WTC11 (cell line): ENCODE results near the gene PPP6R3. TPM values are rescaled to one million over a fixed set of nuclear protein-coding genes. Genes with fewer than 3 reads are reported as not detected.
A peak's percentile ranks its signal among the peaks of the same experiment; 100 is the strongest.

Experiments used
- ATAC-seq: fragments of 200-7000 bp; cut with Tn5 transposase; 2 replicates; pipeline ENCODE4 v1.10.0; 2021; ENCODE audit warnings: mild to moderate bottlenecking, moderate library complexity
- CTCF ChIA-PET: fragments of 300-600 bp; sonication (Branson Sonifier 250); formaldehyde crosslinking; loops from one replicate; lab custom pipeline; 2021; ENCODE audit warnings: antibody characterized with exemption; lab: Charles Lee
- POLR2A ChIA-PET: fragments of 350-600 bp; sonication (Branson Sonifier 250); formaldehyde crosslinking; loops from one replicate; lab custom pipeline; 2021; ENCODE audit warnings: antibody characterized with exemption; lab: Charles Lee
- DNase-seq: peaks from one replicate; pipeline ENCODE4 v3.0.0; 2021; ENCODE audit warnings: low spot score
- H3K27ac Mint-ChIP-seq: 2 replicates; pipeline ENCODE4 v1.8.0; 2021; ENCODE audit warnings: mixed read lengths
- H3K27me3 Mint-ChIP-seq: 2 replicates; pipeline ENCODE4 v1.8.0; 2021; ENCODE audit warnings: low read depth, mild to moderate bottlenecking, moderate library complexity, mixed read lengths
- H3K36me3 Mint-ChIP-seq: 2 replicates; pipeline ENCODE4 v1.8.0; 2021; ENCODE audit warnings: mixed read lengths
- H3K4me1 Mint-ChIP-seq: 2 replicates; pipeline ENCODE4 v1.8.0; 2022; ENCODE audit warnings: mixed read lengths
- H3K4me3 Mint-ChIP-seq: 2 replicates; pipeline ENCODE4 v1.8.0; 2021; ENCODE audit warnings: mild to moderate bottlenecking, moderate library complexity, mixed read lengths
- H3K9me3 Mint-ChIP-seq: 2 replicates; pipeline ENCODE4 v1.8.0; 2021; ENCODE audit warnings: mixed read lengths
- ATF1 ChIP-seq: sonication (generic); formaldehyde crosslinking; IDR thresholded peaks from 2 replicates; pipeline ENCODE4 v1.8.1; 2023; ENCODE audit warnings: mild to moderate bottlenecking, moderate library complexity, missing genetic modification reagents
- CBFB ChIP-seq: sonication (generic); formaldehyde crosslinking; IDR thresholded peaks from 2 replicates; pipeline ENCODE4 v1.8.1; 2022; ENCODE audit warnings: mild to moderate bottlenecking, low read depth, missing genetic modification reagents
- CREB1 ChIP-seq: sonication (generic); formaldehyde crosslinking; IDR thresholded peaks from 2 replicates; pipeline ENCODE4 v1.8.0; 2023; ENCODE audit warnings: mild to moderate bottlenecking, missing genetic modification reagents
- CREM ChIP-seq: sonication (generic); formaldehyde crosslinking; IDR thresholded peaks from 2 replicates; pipeline ENCODE4 v1.8.1; 2022; ENCODE audit warnings: mild to moderate bottlenecking, missing genetic modification reagents, moderate library complexity
- JAZF1 ChIP-seq: fragments of 250-450 bp; sonication (Bioruptor Pico); IDR thresholded peaks from 2 replicates; pipeline ENCODE4 v1.9.0; 2021; ENCODE audit warnings: moderate library complexity, mild to moderate bottlenecking, inconsistent platforms
- NFE2L1 ChIP-seq: sonication (generic); formaldehyde crosslinking; IDR thresholded peaks from 2 replicates; pipeline ENCODE4 v1.8.1; 2023; ENCODE audit warnings: missing genetic modification reagents
- NR1H2 ChIP-seq: sonication (generic); formaldehyde crosslinking; IDR thresholded peaks from 2 replicates; pipeline ENCODE4 v1.9.0; 2021; ENCODE audit warnings: mild to moderate bottlenecking, moderate library complexity, missing genetic modification reagents
- NR2C2 ChIP-seq: sonication (generic); formaldehyde crosslinking; IDR thresholded peaks from 2 replicates; pipeline ENCODE4 v1.8.0; 2022; ENCODE audit warnings: mild to moderate bottlenecking, missing genetic modification reagents
- RORB ChIP-seq: fragments of 250-450 bp; sonication (Bioruptor Pico); IDR thresholded peaks from 2 replicates; pipeline ENCODE4 v1.9.0; 2021; ENCODE audit warnings: mild to moderate bottlenecking
- SP1 ChIP-seq: sonication (generic); formaldehyde crosslinking; conservative IDR thresholded peaks from 2 replicates; pipeline ENCODE4 v1.8.1; 2022; ENCODE audit warnings: missing genetic modification reagents
- ZBTB21 ChIP-seq: sonication (generic); formaldehyde crosslinking; IDR thresholded peaks from 2 replicates; pipeline ENCODE4 v1.8.1; 2023; ENCODE audit warnings: mild to moderate bottlenecking, missing genetic modification reagents, borderline replicate concordance
- ZNF416 ChIP-seq: fragments of 250-450 bp; sonication (Bioruptor Pico); IDR thresholded peaks from 2 replicates; pipeline ENCODE4 v1.9.0; 2021; ENCODE audit warnings: mild to moderate bottlenecking, inconsistent platforms
- total RNA-seq: library from RNA; stranded (reverse); gene quantifications from 3 replicates; pipeline ENCODE4 v1.2.3, GENCODE V29; 2021
- TF ChIP-seq, protein P1 (sequence below): sonication (generic); formaldehyde crosslinking; conservative IDR thresholded peaks from 2 replicates; pipeline ENCODE4 v1.8.1; 2023; ENCODE audit warnings: mild to moderate bottlenecking, low read depth, missing genetic modification reagents, moderate library complexity
- TF ChIP-seq, protein P2 (sequence below): sonication (generic); formaldehyde crosslinking; IDR thresholded peaks from 2 replicates; pipeline ENCODE4 v1.8.0; 2022; ENCODE audit warnings: mild to moderate bottlenecking, missing genetic modification reagents
- TF ChIP-seq, protein P3 (sequence below): sonication (generic); formaldehyde crosslinking; conservative IDR thresholded peaks from 2 replicates; pipeline ENCODE4 v1.8.1; 2022; ENCODE audit warnings: mild to moderate bottlenecking, missing genetic modification reagents
- TF ChIP-seq, protein P4 (sequence below): sonication (generic); formaldehyde crosslinking; IDR thresholded peaks from 2 replicates; pipeline ENCODE4 v1.8.0; 2022; ENCODE audit warnings: mild to moderate bottlenecking, missing genetic modification reagents
- TF ChIP-seq, protein P5 (sequence below): sonication (generic); formaldehyde crosslinking; IDR thresholded peaks from 2 replicates; pipeline ENCODE4 v1.8.0; 2023; ENCODE audit warnings: missing genetic modification reagents
- TF ChIP-seq, protein P6 (sequence below): fragments of 250-450 bp; sonication (Bioruptor Pico); IDR thresholded peaks from 2 replicates; pipeline ENCODE4 v2.1.2; 2022; ENCODE audit warnings: mild to moderate bottlenecking, moderate library complexity
- TF ChIP-seq, protein P7 (sequence below): sonication (generic); formaldehyde crosslinking; IDR thresholded peaks from 2 replicates; pipeline ENCODE4 v1.8.0; 2022; ENCODE audit warnings: mild to moderate bottlenecking, missing genetic modification reagents
- TF ChIP-seq, protein P8 (sequence below): sonication (generic); formaldehyde crosslinking; IDR thresholded peaks from 2 replicates; pipeline ENCODE4 v1.8.1; 2023; ENCODE audit warnings: mild to moderate bottlenecking, missing genetic modification reagents, moderate library complexity

Gene PPP6R3
- total RNA-seq, 1 experiment from 2014 or later = 138 TPM

DNA sequence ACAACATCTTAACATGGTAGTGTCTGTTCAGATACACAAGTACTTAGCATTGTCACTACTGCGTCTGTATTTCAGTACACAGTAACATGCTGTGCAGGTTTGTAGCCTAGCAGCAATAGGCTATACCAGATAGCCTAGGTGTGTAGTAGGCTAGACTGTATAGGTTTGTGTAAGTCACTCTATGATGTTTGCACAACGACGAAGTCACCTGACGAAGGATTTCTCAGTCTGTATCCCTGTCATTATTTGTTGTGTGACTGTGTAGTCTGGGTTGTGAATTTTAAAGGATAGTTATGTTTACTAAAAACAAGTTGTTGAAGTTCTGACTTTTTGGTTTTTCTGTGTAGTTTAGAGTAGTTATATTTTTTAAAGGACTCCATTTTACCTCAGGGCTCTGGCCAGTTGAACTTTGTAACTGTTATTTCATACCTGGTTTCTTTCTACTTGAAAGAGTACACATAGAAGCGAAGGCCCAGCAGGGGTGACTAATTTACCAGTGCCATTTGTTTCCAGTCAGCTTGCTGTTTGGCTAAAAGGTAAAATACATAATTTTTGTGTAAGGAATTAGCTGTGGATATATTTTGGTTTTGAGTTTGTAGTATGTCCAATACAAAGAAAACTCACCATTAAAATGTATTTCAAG, 72.3 kb downstream of the PPP6R3 start (continued):
- TF ChIP-seq, protein P1, sequence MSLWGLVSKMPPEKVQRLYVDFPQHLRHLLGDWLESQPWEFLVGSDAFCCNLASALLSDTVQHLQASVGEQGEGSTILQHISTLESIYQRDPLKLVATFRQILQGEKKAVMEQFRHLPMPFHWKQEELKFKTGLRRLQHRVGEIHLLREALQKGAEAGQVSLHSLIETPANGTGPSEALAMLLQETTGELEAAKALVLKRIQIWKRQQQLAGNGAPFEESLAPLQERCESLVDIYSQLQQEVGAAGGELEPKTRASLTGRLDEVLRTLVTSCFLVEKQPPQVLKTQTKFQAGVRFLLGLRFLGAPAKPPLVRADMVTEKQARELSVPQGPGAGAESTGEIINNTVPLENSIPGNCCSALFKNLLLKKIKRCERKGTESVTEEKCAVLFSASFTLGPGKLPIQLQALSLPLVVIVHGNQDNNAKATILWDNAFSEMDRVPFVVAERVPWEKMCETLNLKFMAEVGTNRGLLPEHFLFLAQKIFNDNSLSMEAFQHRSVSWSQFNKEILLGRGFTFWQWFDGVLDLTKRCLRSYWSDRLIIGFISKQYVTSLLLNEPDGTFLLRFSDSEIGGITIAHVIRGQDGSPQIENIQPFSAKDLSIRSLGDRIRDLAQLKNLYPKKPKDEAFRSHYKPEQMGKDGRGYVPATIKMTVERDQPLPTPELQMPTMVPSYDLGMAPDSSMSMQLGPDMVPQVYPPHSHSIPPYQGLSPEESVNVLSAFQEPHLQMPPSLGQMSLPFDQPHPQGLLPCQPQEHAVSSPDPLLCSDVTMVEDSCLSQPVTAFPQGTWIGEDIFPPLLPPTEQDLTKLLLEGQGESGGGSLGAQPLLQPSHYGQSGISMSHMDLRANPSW (CRISPR knock-in tag) = no peak
- no peak for TF ChIP-seq RORB (CRISPR knock-in tag)
- no peak for TF ChIP-seq CBFB
- no peak for TF ChIP-seq SP1

DNA sequence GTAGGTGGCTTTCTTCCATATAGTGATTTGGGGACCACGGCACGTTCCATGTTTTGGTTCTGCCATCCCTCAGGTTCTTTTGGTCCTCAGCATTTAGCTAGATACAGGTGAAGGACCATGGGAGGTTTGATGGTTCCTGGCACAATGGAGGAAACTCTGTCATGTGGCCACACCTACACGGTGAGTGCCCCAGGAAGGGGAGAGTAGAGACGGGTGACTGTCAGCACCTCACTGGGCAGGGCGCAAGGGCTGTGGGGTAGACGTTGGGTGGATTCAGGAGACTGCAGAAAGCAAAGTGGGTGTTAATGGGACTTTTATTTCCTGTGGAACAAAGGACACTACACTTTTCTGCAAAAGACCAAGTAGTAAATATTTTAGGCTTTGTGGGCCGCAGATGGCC, 73.4 kb downstream of the PPP6R3 start:
- POLR2A ChIA-PET = interaction anchor here (1.1 kb wide), 1 partner anchor 17 kb away, joined by 4 read pairs; no protein-coding TSS in a partner anchor
- CTCF ChIA-PET = interaction anchor here (0.7 kb wide), 2 partner anchors 172 to 264 kb away, joined by 3 read pairs; no protein-coding TSS in a partner anchor
- peaks cover 59% of the 10 kb centered on the region for H3K4me1 Mint-ChIP-seq
- H3K27ac Mint-ChIP-seq = peak overlapping the region; percentile 57; the same call in 1 of the 2 replicates
- peaks cover 16% of the 10 kb centered on the region for H3K36me3 Mint-ChIP-seq
- no peak for TF ChIP-seq NR2C2 (CRISPR knock-in tag)
- TF ChIP-seq JAZF1 (CRISPR knock-in tag) = no peak
- TF ChIP-seq ATF1 (CRISPR knock-in tag) = no peak
- TF ChIP-seq, protein P2, sequence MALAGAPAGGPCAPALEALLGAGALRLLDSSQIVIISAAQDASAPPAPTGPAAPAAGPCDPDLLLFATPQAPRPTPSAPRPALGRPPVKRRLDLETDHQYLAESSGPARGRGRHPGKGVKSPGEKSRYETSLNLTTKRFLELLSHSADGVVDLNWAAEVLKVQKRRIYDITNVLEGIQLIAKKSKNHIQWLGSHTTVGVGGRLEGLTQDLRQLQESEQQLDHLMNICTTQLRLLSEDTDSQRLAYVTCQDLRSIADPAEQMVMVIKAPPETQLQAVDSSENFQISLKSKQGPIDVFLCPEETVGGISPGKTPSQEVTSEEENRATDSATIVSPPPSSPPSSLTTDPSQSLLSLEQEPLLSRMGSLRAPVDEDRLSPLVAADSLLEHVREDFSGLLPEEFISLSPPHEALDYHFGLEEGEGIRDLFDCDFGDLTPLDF (CRISPR knock-in tag) = no peak
- TF ChIP-seq ZNF416 (CRISPR knock-in tag) = no peak
- TF ChIP-seq, protein P3, sequence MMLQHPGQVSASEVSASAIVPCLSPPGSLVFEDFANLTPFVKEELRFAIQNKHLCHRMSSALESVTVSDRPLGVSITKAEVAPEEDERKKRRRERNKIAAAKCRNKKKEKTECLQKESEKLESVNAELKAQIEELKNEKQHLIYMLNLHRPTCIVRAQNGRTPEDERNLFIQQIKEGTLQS (CRISPR knock-in tag) = no peak
- ATAC-seq (peak; percentile 32; the same call in 1 of the 2 replicates), DNase-seq (no peak)
- H3K9me3 Mint-ChIP-seq = no peaks in the 10 kb centered on the region
- no peak overlapping the region for H3K4me3 Mint-ChIP-seq
- no peaks in the 10 kb centered on the region for H3K27me3 Mint-ChIP-seq

DNA sequence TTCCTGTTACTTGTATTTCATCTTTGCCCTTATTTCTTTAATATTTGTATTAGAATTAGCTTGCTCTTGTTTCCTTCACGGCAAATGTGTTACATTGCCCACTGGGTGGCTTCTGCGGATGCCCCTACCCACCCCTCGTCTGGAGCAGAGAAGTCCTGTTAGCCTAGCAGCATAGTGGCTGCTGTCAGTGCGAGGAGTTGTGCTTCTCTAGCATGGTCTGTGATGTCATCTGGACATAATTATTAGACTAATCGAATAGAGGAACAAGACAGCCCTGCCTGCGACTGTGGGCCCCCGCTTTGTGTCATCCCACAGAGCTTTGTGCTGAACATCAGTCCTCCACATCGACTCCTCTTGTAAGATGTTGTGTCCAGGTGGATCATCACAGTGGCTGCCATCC, 74.5 kb downstream of the PPP6R3 start:
- no peak for DNase-seq
- H3K27me3 Mint-ChIP-seq = no peaks in the 10 kb centered on the region
- TF ChIP-seq, protein P4, sequence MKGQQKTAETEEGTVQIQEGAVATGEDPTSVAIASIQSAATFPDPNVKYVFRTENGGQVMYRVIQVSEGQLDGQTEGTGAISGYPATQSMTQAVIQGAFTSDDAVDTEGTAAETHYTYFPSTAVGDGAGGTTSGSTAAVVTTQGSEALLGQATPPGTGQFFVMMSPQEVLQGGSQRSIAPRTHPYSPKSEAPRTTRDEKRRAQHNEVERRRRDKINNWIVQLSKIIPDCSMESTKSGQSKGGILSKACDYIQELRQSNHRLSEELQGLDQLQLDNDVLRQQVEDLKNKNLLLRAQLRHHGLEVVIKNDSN (CRISPR knock-in tag) = no peak
- TF ChIP-seq, protein P5, sequence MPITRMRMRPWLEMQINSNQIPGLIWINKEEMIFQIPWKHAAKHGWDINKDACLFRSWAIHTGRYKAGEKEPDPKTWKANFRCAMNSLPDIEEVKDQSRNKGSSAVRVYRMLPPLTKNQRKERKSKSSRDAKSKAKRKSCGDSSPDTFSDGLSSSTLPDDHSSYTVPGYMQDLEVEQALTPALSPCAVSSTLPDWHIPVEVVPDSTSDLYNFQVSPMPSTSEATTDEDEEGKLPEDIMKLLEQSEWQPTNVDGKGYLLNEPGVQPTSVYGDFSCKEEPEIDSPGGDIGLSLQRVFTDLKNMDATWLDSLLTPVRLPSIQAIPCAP = no peak
- no peak for TF ChIP-seq ZBTB21 (CRISPR knock-in tag)
- no peak for TF ChIP-seq NR1H2 (CRISPR knock-in tag)
- TF ChIP-seq CREM (CRISPR knock-in tag) = no peak
- TF ChIP-seq, protein P6, sequence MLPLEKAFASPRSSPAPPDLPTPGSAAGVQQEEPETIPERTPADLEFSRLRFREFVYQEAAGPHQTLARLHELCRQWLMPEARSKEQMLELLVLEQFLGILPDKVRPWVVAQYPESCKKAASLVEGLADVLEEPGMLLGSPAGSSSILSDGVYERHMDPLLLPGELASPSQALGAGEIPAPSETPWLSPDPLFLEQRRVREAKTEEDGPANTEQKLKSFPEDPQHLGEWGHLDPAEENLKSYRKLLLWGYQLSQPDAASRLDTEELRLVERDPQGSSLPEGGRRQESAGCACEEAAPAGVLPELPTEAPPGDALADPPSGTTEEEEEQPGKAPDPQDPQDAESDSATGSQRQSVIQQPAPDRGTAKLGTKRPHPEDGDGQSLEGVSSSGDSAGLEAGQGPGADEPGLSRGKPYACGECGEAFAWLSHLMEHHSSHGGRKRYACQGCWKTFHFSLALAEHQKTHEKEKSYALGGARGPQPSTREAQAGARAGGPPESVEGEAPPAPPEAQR = no peak
- TF ChIP-seq, protein P7, sequence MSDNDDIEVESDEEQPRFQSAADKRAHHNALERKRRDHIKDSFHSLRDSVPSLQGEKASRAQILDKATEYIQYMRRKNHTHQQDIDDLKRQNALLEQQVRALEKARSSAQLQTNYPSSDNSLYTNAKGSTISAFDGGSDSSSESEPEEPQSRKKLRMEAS (CRISPR knock-in tag) = no peak
- TF ChIP-seq CREB1 = no peak
- TF ChIP-seq, protein P8, sequence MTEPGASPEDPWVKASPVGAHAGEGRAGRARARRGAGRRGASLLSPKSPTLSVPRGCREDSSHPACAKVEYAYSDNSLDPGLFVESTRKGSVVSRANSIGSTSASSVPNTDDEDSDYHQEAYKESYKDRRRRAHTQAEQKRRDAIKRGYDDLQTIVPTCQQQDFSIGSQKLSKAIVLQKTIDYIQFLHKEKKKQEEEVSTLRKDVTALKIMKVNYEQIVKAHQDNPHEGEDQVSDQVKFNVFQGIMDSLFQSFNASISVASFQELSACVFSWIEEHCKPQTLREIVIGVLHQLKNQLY = no peak
- TF ChIP-seq RORB (CRISPR knock-in tag) = no peak
- TF ChIP-seq NFE2L1 (CRISPR knock-in tag) = no peak
- peaks cover 27% of the 10 kb centered on the region for H3K36me3 Mint-ChIP-seq
- ATAC-seq = no peak
- ChIA-PET CTCF (interaction anchor here (0.8 to 1.1 kb wide), 2 partner anchors 13 to 263 kb away, joined by 3 read pairs; no protein-coding TSS in a partner anchor), POLR2A (interaction anchor here (1.1 kb wide), 1 partner anchor 16 kb away, joined by 4 read pairs; no protein-coding TSS in a partner anchor)
- H3K4me1 Mint-ChIP-seq = peaks cover 65% of the 10 kb centered on the region
- H3K9me3 Mint-ChIP-seq = peaks cover 8% of the 10 kb centered on the region; the same call in 1 of the 2 replicates
- peak overlapping the region; percentile 9; the same call in 1 of the 2 replicates for H3K27ac Mint-ChIP-seq
- H3K4me3 Mint-ChIP-seq = no peak overlapping the region
